Measurements from ENCODE around the gene COL4A6.

The COL4A6 gene

DNA sequence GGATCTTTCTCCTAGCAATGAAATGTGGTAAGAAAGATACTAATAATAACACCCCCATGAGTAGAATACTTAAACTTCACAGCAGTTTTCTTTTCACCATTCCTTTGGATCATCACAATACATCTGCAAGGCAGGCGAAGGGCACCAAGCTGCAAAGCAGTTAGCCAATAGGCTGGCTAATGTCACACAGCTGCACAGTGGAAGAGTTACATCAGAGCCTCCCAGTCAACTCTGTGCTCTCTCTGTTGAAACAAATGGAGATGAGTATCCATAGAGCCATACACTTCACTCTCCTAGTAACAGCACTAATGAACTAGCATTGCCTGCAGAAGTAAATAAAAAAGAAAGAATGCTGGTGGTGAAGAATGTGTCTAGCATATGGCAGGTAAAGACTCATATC is 207.6 kb downstream of the COL4A6 start:
- Histone ChIP-seq H2AFZ (ENCODE audit: low read length) (no peak overlapping the region), H3K4me2 (ENCODE audit: low read depth, low read length, poor library complexity, severe bottlenecking) (no peak overlapping the region), H3K79me2 (ENCODE audit: insufficient read depth, low read length) (no peaks in the 10 kb centered on the region), H4K20me1 (ENCODE audit: insufficient read depth, low read length, poor library complexity, severe bottlenecking) (no peaks in the 10 kb centered on the region), H3K9me2 (replicated peaks; ENCODE audit: low read depth, low read length) (no peaks in the 10 kb centered on the region), H3K36me3 (ENCODE audit: insufficient read depth, low read length) (no peaks in the 10 kb centered on the region), H3K9me3 (ENCODE audit: insufficient read depth, low read depth, low read length) (no peaks in the 10 kb centered on the region), H3K9ac (ENCODE audit: low read depth, low read length, poor library complexity, severe bottlenecking) (no peak overlapping the region), H3K4me1 (ENCODE audit: insufficient read depth, low read length, poor library complexity, severe bottlenecking) (no peaks in the 10 kb centered on the region), H3K27me3 (ENCODE audit: insufficient read depth, low read length, poor library complexity, severe bottlenecking) (peaks cover 3% of the 10 kb centered on the region), H3K4me3 (ENCODE audit: low read length, poor library complexity, severe bottlenecking) (no peak overlapping the region), H3F3A (ENCODE audit: low read depth) (no peaks in the 10 kb centered on the region)
- TF ChIP-seq EZH2phosphoT487 (IDR thresholded peaks at IDR 0.05; ENCODE audit: borderline replicate concordance): no peak
- TF ChIP-seq, protein P1, sequence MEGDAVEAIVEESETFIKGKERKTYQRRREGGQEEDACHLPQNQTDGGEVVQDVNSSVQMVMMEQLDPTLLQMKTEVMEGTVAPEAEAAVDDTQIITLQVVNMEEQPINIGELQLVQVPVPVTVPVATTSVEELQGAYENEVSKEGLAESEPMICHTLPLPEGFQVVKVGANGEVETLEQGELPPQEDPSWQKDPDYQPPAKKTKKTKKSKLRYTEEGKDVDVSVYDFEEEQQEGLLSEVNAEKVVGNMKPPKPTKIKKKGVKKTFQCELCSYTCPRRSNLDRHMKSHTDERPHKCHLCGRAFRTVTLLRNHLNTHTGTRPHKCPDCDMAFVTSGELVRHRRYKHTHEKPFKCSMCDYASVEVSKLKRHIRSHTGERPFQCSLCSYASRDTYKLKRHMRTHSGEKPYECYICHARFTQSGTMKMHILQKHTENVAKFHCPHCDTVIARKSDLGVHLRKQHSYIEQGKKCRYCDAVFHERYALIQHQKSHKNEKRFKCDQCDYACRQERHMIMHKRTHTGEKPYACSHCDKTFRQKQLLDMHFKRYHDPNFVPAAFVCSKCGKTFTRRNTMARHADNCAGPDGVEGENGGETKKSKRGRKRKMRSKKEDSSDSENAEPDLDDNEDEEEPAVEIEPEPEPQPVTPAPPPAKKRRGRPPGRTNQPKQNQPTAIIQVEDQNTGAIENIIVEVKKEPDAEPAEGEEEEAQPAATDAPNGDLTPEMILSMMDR (conservative IDR thresholded peaks at IDR 0.05; ENCODE audit: low read length): no peak

- Histone ChIP-seq H3K27me3 (ENCODE audit: insufficient read depth, low read length, poor library complexity, severe bottlenecking) (peaks cover 2% of the 10 kb centered on the region), H3K4me1 (ENCODE audit: insufficient read depth, low read length, poor library complexity, severe bottlenecking) (no peaks in the 10 kb centered on the region), H3K4me2 (ENCODE audit: low read depth, low read length, poor library complexity, severe bottlenecking) (no peak overlapping the region), H3K79me2 (ENCODE audit: insufficient read depth, low read length) (no peaks in the 10 kb centered on the region), H3K9ac (ENCODE audit: low read depth, low read length, poor library complexity, severe bottlenecking) (no peak overlapping the region), H2AFZ (ENCODE audit: low read length) (no peak overlapping the region), H3K36me3 (ENCODE audit: insufficient read depth, low read length) (no peaks in the 10 kb centered on the region), H3F3A (ENCODE audit: low read depth) (no peaks in the 10 kb centered on the region), H4K20me1 (ENCODE audit: insufficient read depth, low read length, poor library complexity, severe bottlenecking) (no peaks in the 10 kb centered on the region), H3K9me2 (replicated peaks; ENCODE audit: low read depth, low read length) (no peaks in the 10 kb centered on the region), H3K9me3 (ENCODE audit: insufficient read depth, low read depth, low read length) (no peaks in the 10 kb centered on the region), H3K4me3 (ENCODE audit: low read length, poor library complexity, severe bottlenecking) (no peak overlapping the region)
- TF ChIP-seq EZH2phosphoT487 (IDR thresholded peaks at IDR 0.05; ENCODE audit: borderline replicate concordance): no peak
- TF ChIP-seq, protein P1 (conservative IDR thresholded peaks at IDR 0.05; ENCODE audit: low read length): peak; percentile 64
These were observed 213.2 kb downstream of the COL4A6 start for GRCh38 chrX:108224727-108225621.

DNA sequence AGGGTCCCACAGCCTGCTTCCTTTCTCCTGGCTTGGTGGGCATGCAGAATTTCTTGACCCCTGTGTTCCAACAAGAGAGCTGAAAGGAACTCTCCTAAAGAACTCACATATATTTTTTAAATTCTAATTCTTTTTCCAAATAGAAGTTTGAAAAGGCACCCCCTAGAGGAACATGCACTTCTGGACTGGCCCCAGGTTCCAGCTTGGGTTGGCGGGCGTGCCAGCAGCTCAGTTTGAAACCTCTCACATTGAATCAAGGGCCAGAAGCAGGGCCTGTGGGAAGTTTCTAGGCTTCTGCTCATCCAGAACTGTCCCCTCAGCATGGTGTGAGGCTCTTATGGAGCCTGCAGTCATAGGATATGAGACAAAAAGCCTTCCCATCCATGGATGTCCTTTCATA is 214.0 kb downstream of the COL4A6 start:
- no peaks in the 10 kb centered on the region for H3K27me3 ChIP-seq (ENCODE audit: insufficient read depth, low read length, poor library complexity, severe bottlenecking)
- no peak overlapping the region for H3K4me2 ChIP-seq (ENCODE audit: low read depth, low read length, poor library complexity, severe bottlenecking)
- no peaks in the 10 kb centered on the region for H3K4me1 ChIP-seq (ENCODE audit: insufficient read depth, low read length, poor library complexity, severe bottlenecking)
- no peak overlapping the region for H3K9ac ChIP-seq (ENCODE audit: low read depth, low read length, poor library complexity, severe bottlenecking)
- no peak for TF ChIP-seq EZH2phosphoT487 (IDR thresholded peaks at IDR 0.05; ENCODE audit: borderline replicate concordance)
- TF ChIP-seq, protein P1 (conservative IDR thresholded peaks at IDR 0.05; ENCODE audit: low read length): no peak
- no peaks in the 10 kb centered on the region for H3K9me3 ChIP-seq (ENCODE audit: insufficient read depth, low read depth, low read length)
- no peaks in the 10 kb centered on the region for H3F3A ChIP-seq (ENCODE audit: low read depth)
- no peaks in the 10 kb centered on the region for H3K79me2 ChIP-seq (ENCODE audit: insufficient read depth, low read length)
- no peaks in the 10 kb centered on the region for H3K36me3 ChIP-seq (ENCODE audit: insufficient read depth, low read length)
- no peaks in the 10 kb centered on the region for H4K20me1 ChIP-seq (ENCODE audit: insufficient read depth, low read length, poor library complexity, severe bottlenecking)
- no peaks in the 10 kb centered on the region for H3K9me2 ChIP-seq (replicated peaks; ENCODE audit: low read depth, low read length)
- no peak overlapping the region for H3K4me3 ChIP-seq (ENCODE audit: low read length, poor library complexity, severe bottlenecking)
- H2AFZ ChIP-seq (ENCODE audit: low read length): no peak overlapping the region

All from Loucy (cell line).